Natural killer cell (primary cell): ENCODE results near the gene MELTF. TPM values are rescaled to one million over a fixed set of nuclear protein-coding genes. Genes with fewer than 3 reads are reported as not detected.

Experiments used
- ATAC-seq, 3 donors: fragments of 150-1000 bp in 2 of 3; fragments of 200-7000 bp in 1 of 3; cut with Tn5 transposase; 1 replicate in 1 of 3; 2 replicates in 2 of 3; pipeline ENCODE4 v1.10.0; 2021; ENCODE audit warnings: mild to moderate bottlenecking in 2 of 3, moderate library complexity in 2 of 3
- DNase-seq, 2 donors: peaks; one replicate each; pipeline versions ENCODE4 v3.0.0 to v3.0.0-alpha.2; 2013 to 2021; ENCODE audit warnings: mixed read lengths in 1 of 2
- H3K27ac ChIP-seq: one replicate; pipeline ENCODE4 v1.5.1; 2013; ENCODE audit warnings: mild to moderate bottlenecking, low read length
- H3K27me3 ChIP-seq: one replicate; pipeline ENCODE4 v1.6.1; 2013; ENCODE audit warnings: low read length; ENCODE audit not compliant: control insufficient read depth, insufficient read depth
- H3K36me3 ChIP-seq: one replicate; pipeline ENCODE4 v1.6.1; 2013; ENCODE audit warnings: low read length; ENCODE audit not compliant: control insufficient read depth, insufficient read depth
- H3K4me1 ChIP-seq: one replicate; pipeline ENCODE4 v1.6.1; 2013; ENCODE audit warnings: low read length; ENCODE audit not compliant: control insufficient read depth, insufficient read depth
- H3K4me3 ChIP-seq: one replicate; pipeline ENCODE4 v1.5.1; 2013; ENCODE audit warnings: low read length
- H3K9me3 ChIP-seq: one replicate; pipeline ENCODE4 v1.6.1; 2013; ENCODE audit warnings: low read length; ENCODE audit not compliant: control insufficient read depth, insufficient read depth
- H3K27ac Mint-ChIP-seq, 2 donors: one replicate each; pipeline ENCODE4 v1.8.0; 2022; ENCODE audit warnings: mild to moderate bottlenecking in 2 of 2, mixed read lengths in 2 of 2, moderate library complexity in 1 of 2
- H3K27me3 Mint-ChIP-seq, 2 donors: one replicate each; pipeline ENCODE4 v1.8.0; 2022; ENCODE audit warnings: low read depth in 2 of 2, mixed read lengths in 2 of 2
- H3K36me3 Mint-ChIP-seq: one replicate; pipeline ENCODE4 v1.8.0; 2022; ENCODE audit warnings: mixed read lengths
- H3K4me1 Mint-ChIP-seq, 2 donors: one replicate each; pipeline ENCODE4 v1.8.0; 2022; ENCODE audit warnings: mixed read lengths in 2 of 2
- H3K4me3 Mint-ChIP-seq: one replicate; pipeline ENCODE4 v1.8.0; 2022; ENCODE audit warnings: mild to moderate bottlenecking, moderate library complexity, mixed read lengths
- H3K9me3 Mint-ChIP-seq, 2 donors: one replicate each; pipeline ENCODE4 v1.8.0; 2022; ENCODE audit warnings: mixed read lengths in 2 of 2
- WGBS: methylation state at CpG from one replicate; pipeline ENCODE4 v1.1.7; 2013; ENCODE audit warnings: missing lambda C conversion rate; ENCODE audit not compliant: insufficient coverage; 5-methylcytosine and 5-hydroxymethylcytosine counted together
- intact Hi-C: fragments of 100-400 bp; cut with micrococcal nuclease; formaldehyde crosslinking; loops from one replicate; pipeline ENCODE4 v1.14.2; 2022
- total RNA-seq, 4 donors: library from RNA; stranded (reverse); fragments of 120-200 nt in 1 of 4; gene quantifications; one replicate each; pipeline versions ENCODE4 v1.2.3 to v1.2.4, GENCODE V29; 2013 to 2022
- TF ChIP-seq, protein P1 (sequence below): fragments of 200-600 bp; IDR thresholded peaks from one replicate; pipeline ENCODE4 v1.8.0; 2022; ENCODE audit warnings: antibody characterized with exemption

MELTF gene
- total RNA-seq, 3 donors from 2014 or later (not counting 1 experiment from before 2014, with no cell fraction given): 2.4 to 4.3 (median 4.0) TPM

DNA sequence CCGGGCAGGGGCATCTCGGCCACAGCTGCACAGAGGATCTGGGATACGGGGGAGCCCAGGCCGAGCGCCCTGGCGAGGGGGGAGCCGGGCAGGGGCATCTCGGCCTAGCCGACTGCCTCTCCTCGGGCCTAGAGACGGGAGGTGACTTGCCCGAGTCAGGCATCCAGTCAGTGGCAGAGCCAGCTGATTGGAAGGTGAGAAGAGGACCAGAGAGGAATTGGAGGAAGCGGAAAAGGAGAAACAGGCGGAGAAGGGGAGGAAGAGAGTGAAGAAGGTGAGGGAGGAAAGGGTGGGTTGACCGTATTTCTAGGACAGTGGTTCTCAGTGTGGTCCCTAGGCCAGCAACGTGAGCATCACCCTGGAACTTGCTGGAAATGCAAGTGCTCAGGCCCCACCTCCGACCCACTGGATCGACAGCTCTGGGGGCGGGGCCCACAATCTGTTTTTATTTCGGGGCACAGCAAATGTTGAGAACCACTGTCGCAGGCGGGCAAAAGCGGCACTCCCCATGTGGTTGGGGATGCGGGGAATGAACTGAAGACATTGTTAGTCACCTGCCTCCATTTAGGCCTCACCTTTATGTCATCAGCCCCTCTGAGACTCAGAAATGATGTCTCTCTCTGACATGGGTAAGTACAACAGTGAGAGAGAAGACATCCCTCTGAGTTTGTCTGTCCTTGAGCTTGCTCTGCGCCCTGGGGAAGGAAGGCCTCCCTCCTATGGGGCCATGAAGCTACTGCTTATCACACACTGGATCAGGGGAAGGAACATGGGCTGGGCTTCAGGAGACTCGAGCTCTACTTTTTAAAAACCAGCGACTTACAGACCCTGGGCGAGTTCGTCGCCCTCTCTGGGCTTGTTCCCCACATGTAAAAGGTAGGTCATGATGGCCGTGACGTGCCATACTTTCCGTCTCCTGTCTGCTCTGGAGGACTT, 1.0 kb upstream of the MELTF start:
- DNase-seq: no peak
- Mint-ChIP-seq H3K27ac (no peak overlapping the region), H3K4me3 (peak overlapping the region; percentile 45)

DNA sequence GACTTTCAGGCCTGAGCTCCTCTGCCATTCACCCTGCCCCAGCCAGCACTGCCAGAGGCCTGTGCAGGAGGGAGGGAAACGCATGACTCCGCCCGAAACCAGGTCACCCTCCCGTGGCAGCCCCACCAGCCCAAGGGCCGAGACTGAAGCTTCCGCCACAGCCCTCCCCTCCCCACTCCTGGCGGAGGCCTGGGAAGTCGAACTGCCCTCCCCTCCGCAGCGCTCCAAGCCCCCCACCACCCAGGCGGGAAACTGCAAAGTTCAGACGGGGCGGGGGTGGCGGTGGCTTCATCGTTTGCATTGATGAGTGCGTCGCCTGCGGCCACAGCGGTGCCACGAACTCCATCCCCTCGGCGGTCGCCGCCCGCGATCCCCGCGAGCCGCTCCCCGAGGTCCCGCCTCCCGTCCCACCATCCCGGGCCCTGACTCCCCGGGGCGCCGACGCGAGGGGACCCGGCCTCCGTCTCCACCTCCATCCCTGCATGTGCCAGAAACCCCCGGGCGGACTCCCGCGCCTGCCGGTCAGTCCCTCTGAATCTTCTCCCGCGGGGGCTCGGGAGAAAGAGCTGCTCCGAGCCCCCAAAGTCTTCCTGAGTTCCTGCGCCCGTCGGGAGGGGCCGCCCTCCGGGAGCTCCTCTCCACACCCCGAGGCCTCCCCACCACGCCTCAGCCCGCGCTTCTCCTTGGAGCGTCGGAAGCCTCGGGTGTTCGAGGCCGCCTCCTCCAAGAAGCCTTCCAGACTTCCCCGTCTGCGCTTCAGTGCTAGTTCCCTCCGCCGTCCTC, 698 bp downstream of the MELTF start:
- Mint-ChIP-seq H3K4me1 (peaks cover 5 to 30% of the 10 kb centered on the region in 2 donors), H3K36me3 (no peaks in the 10 kb centered on the region), H3K9me3 (peaks cover 0 to 2% of the 10 kb centered on the region in 2 donors), H3K4me3 (peak overlapping the region; percentile 74), H3K27me3 (peaks cover 0 to 2% of the 10 kb centered on the region in 2 donors), H3K27ac (peak overlapping the region in 1 of 2 donors; percentile 63)
- Histone ChIP-seq H3K9me3 (no peaks in the 10 kb centered on the region), H3K4me1 (peaks cover 31% of the 10 kb centered on the region), H3K4me3 (peak overlapping the region; percentile 32), H3K36me3 (no peaks in the 10 kb centered on the region), H3K27ac (no peak overlapping the region), H3K27me3 (no peaks in the 10 kb centered on the region)
- WGBS: 3% methylated on average over 67 of the region's 67 CpGs
- TF ChIP-seq, protein P1, sequence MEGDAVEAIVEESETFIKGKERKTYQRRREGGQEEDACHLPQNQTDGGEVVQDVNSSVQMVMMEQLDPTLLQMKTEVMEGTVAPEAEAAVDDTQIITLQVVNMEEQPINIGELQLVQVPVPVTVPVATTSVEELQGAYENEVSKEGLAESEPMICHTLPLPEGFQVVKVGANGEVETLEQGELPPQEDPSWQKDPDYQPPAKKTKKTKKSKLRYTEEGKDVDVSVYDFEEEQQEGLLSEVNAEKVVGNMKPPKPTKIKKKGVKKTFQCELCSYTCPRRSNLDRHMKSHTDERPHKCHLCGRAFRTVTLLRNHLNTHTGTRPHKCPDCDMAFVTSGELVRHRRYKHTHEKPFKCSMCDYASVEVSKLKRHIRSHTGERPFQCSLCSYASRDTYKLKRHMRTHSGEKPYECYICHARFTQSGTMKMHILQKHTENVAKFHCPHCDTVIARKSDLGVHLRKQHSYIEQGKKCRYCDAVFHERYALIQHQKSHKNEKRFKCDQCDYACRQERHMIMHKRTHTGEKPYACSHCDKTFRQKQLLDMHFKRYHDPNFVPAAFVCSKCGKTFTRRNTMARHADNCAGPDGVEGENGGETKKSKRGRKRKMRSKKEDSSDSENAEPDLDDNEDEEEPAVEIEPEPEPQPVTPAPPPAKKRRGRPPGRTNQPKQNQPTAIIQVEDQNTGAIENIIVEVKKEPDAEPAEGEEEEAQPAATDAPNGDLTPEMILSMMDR: no peak
- intact Hi-C loops: loop anchor here (5.0 kb wide), 1 partner anchor 192 kb away; no protein-coding TSS in a partner anchor
- peak in 1 of 2 donors; percentile 37 for DNase-seq
- ATAC-seq: peak in 2 of 3 donors; percentile 18 to 27

More for the DNA sequence above, 1.0 kb upstream of the MELTF start:
- peaks cover 20% of the 10 kb centered on the region for H3K4me1 ChIP-seq
- Mint-ChIP-seq H3K36me3 (no peaks in the 10 kb centered on the region), H3K4me1 (peaks cover 0 to 17% of the 10 kb centered on the region in 2 donors), H3K9me3 (peaks cover 0 to 2% of the 10 kb centered on the region in 2 donors), H3K27me3 (peaks cover 3 to 8% of the 10 kb centered on the region in 2 donors)
- no peaks in the 10 kb centered on the region for H3K36me3 ChIP-seq
- 96% methylated on average over 31 of the region's 33 CpGs for WGBS
- no peaks in the 10 kb centered on the region for H3K27me3 ChIP-seq
- TF ChIP-seq, protein P1: no peak
- ATAC-seq: no peak
- no peaks in the 10 kb centered on the region for H3K9me3 ChIP-seq
- H3K27ac ChIP-seq: no peak overlapping the region
- intact Hi-C loops: no loop called here
- no peak overlapping the region for H3K4me3 ChIP-seq

DNA sequence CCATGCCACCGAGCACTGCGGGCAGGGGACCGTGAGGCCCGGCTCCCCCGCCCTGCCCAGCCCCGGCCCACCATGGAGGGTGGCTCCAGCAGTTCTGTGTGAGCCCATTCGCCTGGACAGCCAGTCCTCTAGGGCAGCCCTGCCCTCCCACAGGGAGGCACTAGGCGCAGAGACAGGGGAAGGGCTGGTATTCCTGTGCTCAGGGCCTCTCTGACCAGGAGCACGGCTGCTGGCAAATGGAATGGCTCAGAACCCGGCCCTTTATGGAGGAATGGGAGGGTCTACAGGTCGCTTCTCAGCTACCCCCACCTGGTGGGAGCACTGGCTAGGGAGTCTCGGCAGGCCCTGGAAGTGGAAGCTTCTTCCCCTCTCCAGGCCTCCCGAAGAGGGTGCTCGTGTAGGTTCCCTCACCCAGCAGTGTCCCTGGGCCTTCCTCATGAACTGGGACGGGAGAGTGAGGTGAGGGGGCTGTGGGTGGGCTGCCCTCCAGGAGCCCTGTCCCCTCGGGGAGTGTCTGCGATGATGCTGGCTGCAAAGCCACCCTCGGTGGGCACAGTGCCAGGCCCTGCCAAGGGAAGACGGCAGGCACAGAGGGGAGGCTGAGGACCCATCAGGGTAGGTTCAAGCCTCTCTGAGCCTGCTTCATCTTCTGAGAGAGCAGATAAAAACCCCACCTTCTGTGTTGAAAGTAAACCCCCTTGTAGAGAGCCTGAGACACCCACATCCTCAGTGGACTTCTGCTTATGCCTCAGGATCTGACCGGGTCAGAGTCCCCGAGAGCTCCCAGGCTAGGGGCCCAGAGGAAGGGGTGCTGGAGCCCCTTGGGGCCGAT, 1.5 kb downstream of the MELTF start:
- TF ChIP-seq, protein P1: no peak
- peaks cover 13 to 38% of the 10 kb centered on the region in 2 donors for H3K4me1 Mint-ChIP-seq
- intact Hi-C loops: loop anchor here (5.0 kb wide), 1 partner anchor 191 kb away; no protein-coding TSS in a partner anchor
- no peaks in the 10 kb centered on the region for H3K36me3 ChIP-seq
- peak overlapping the region; percentile 74 for H3K4me3 Mint-ChIP-seq
- WGBS: 86% methylated on average over 22 of the region's 22 CpGs
- H3K9me3 ChIP-seq: no peaks in the 10 kb centered on the region
- no peak for ATAC-seq
- no peaks in the 10 kb centered on the region for H3K27me3 ChIP-seq
- H3K27ac Mint-ChIP-seq: peak overlapping the region in 1 of 2 donors; percentile 63
- no peaks in the 10 kb centered on the region for H3K36me3 Mint-ChIP-seq
- peaks cover 39% of the 10 kb centered on the region for H3K4me1 ChIP-seq
- H3K4me3 ChIP-seq: no peak overlapping the region
- H3K27ac ChIP-seq: no peak overlapping the region
- H3K27me3 Mint-ChIP-seq: peaks cover 0 to 4% of the 10 kb centered on the region in 2 donors
- peaks cover 0 to under 1% of the 10 kb centered on the region in 2 donors for H3K9me3 Mint-ChIP-seq
- DNase-seq: no peak
